Tibial artery (tissue), 4 donors: ENCODE results near the gene TSPAN18.

Source experiments
- DNase-seq, 2 donors: peaks; one replicate each; pipeline ENCODE4 v3.0.0-alpha.2; 2019
- H3K27ac ChIP-seq, 2 donors: fragments of 200-600 bp; sonication (generic) in 1 of 2; 1 replicate in 1 of 2; 2 replicates in 1 of 2; pipeline ENCODE4 v1.5.1; 2018 to 2019; ENCODE audit warnings: mild to moderate bottlenecking in 1 of 2
- H3K27me3 ChIP-seq, 2 donors: fragments of 200-600 bp; sonication (generic) in 1 of 2; one replicate each; pipeline versions ENCODE4 v1.5.1 to v1.6.0; 2016 to 2019
- H3K36me3 ChIP-seq, 3 donors: fragments of 200-600 bp; sonication (generic) in 2 of 3; one replicate each; pipeline ENCODE4 v1.5.1; 2016 to 2019; ENCODE audit warnings: mild to moderate bottlenecking in 2 of 3
- H3K4me1 ChIP-seq, 4 donors: fragments of 200-600 bp; sonication (generic) in 2 of 4; 1 replicate in 3 of 4; 2 replicates in 1 of 4; pipeline ENCODE4 v1.5.1; 2016 to 2019
- H3K4me3 ChIP-seq, 2 donors: fragments of 200-600 bp; sonication (generic) in 1 of 2; 1 replicate in 1 of 2; 2 replicates in 1 of 2; pipeline ENCODE4 v1.5.1; 2018 to 2019; ENCODE audit warnings: mild to moderate bottlenecking in 2 of 2
- H3K9me3 ChIP-seq, 3 donors: fragments of 200-600 bp; sonication (generic) in 1 of 3; one replicate each; pipeline ENCODE4 v1.5.1; 2016 to 2019
- intact Hi-C: fragments of 100-400 bp; cut with DNase I; formaldehyde crosslinking; loops from one replicate; pipeline ENCODE4 v1.15.0; 2023; ENCODE audit warnings: low total_unique reads
- TF ChIP-seq, protein P1 (sequence below), 2 experiments: fragments of 200-600 bp in 1 of 2; fragments of 450-650 bp in 1 of 2; IDR thresholded peaks; one replicate each; pipeline ENCODE4 v1.5.1; 2017 to 2019; ENCODE audit warnings: antibody characterized with exemption in 2 of 2, mild to moderate bottlenecking in 1 of 2, moderate library complexity in 1 of 2

The TSPAN18 gene

DNA sequence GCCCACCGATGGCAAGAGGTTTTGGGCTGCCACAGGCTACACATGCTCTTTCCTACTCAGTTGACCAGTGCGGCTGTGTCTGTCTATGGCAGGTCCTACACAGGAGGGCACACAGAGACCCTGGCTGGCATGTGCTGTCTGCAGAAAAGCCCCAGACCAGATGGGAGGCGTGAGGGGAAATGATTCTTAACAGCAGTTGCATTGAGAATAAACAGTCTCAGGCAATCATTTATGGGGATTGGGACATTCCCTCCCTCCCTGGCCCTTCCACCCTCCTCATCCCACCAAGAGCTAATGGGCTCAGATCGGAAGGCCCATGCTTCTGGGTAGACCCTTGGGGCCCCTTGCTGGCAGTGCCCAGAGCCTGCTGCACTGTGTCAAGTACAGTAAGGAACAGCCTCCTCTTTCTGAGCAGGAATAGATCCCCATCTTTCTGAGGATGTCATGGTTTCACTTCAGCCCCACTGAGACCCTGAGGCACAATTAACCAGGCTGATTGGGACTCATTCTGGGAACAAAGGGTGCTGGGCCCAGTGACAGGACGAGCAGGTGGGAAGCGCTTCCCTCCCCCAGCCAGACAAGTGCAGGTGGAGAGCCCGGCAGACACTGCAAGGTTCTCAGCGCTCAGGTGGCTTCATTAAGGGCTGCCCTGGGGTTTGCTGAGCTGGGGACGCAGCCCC is 28.3 kb downstream of the TSPAN18 start:
- peak in 1 of 2 donors; percentile 47 for DNase-seq
- TF ChIP-seq, protein P1, sequence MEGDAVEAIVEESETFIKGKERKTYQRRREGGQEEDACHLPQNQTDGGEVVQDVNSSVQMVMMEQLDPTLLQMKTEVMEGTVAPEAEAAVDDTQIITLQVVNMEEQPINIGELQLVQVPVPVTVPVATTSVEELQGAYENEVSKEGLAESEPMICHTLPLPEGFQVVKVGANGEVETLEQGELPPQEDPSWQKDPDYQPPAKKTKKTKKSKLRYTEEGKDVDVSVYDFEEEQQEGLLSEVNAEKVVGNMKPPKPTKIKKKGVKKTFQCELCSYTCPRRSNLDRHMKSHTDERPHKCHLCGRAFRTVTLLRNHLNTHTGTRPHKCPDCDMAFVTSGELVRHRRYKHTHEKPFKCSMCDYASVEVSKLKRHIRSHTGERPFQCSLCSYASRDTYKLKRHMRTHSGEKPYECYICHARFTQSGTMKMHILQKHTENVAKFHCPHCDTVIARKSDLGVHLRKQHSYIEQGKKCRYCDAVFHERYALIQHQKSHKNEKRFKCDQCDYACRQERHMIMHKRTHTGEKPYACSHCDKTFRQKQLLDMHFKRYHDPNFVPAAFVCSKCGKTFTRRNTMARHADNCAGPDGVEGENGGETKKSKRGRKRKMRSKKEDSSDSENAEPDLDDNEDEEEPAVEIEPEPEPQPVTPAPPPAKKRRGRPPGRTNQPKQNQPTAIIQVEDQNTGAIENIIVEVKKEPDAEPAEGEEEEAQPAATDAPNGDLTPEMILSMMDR (IDR thresholded peaks at IDR 0.05), result no peak
- no peaks in the 10 kb centered on the region for H3K9me3 ChIP-seq
- peaks cover 0 to 72% (median 44%) of the 10 kb centered on the region in 4 donors for H3K4me1 ChIP-seq
- H3K27ac ChIP-seq, result peak overlapping the region; percentile 67 to 70
- no peak overlapping the region for H3K4me3 ChIP-seq
- intact Hi-C loops, result no loop called here
- no peaks in the 10 kb centered on the region for H3K27me3 ChIP-seq
- no peaks in the 10 kb centered on the region for H3K36me3 ChIP-seq

DNA sequence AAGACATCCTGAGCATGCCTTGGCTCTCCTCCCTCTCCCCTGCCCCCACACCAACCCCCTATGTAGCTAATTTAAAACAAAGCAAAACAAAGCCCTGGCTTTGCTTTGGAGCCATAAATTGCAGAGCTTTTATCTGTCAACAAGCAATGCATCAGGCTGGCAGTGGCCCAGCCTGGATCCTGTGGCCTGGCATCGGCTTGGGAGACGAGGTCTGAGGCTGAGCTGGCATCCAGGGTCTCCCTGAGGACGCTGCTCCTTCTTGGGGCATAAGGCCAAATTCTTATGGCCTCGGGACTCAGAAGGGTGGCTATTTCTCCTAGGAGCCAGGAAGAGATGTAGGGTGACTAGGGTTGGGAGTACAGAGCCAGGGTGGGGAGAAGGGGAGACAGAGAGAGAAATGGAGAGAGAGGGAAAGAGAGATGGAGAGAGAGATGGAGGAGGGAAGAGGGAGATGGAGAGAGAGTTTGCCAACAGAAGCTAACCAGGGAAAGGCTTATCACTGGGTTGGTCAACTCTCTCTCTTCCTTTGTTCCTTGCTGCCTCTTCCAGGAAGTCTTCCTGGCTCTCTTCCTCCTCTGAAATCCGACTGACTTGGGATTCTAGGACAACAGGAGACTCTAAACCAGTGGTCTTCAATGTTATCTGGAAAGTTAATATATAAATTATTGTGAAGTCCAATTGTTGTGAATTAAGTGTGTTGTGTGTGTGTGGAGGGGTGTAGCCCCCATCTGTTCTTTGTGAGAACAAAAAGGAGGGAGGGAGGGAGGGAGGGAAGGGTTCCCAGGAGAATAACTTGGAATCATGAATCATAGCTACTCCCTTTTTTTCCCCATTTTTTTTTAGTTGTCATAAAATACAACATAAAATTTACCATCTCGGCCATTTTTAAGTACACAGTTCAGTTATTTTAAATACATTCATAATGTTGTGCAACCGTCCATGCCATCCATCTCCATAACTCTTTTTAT is 29.1 kb downstream of the TSPAN18 start:
- H3K4me1 ChIP-seq, result peaks cover 0 to 76% (median 49%) of the 10 kb centered on the region in 4 donors
- H3K36me3 ChIP-seq, result no peaks in the 10 kb centered on the region
- TF ChIP-seq, protein P1 (IDR thresholded peaks at IDR 0.05), result no peak
- H3K27ac ChIP-seq, result peak overlapping the region; percentile 67 to 70
- peak; percentile 57 to 86 for DNase-seq
- intact Hi-C loops, result no loop called here
- no peaks in the 10 kb centered on the region for H3K27me3 ChIP-seq
- no peak overlapping the region for H3K4me3 ChIP-seq
- H3K9me3 ChIP-seq, result no peaks in the 10 kb centered on the region

DNA sequence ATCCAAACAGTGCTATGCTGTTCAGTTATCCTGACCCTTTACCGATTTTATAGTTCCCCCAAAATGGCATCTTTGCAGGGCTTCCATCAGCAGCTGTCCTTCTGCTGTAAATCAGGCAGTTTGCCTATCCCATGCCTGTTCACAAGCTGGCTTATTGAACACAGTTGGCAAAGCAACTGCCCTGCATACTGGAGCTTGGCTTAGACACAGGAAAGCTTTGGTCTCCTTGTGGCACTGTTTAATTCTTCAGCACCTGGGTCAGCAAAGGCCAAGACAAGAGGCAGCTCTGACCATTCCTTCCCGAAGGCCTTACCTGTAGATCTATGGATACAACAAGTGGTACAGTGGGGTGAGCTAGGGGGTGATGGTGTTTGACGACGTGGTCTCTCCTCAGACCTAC is 32.2 kb downstream of the TSPAN18 start:
- H3K36me3 ChIP-seq, result no peaks in the 10 kb centered on the region
- no peak overlapping the region for H3K27ac ChIP-seq
- no peaks in the 10 kb centered on the region for H3K27me3 ChIP-seq
- TF ChIP-seq, protein P1 (IDR thresholded peaks at IDR 0.05), result no peak
- H3K9me3 ChIP-seq, result no peaks in the 10 kb centered on the region
- DNase-seq, result peak in 1 of 2 donors; percentile 31
- H3K4me3 ChIP-seq, result no peak overlapping the region
- H3K4me1 ChIP-seq, result peaks cover 0 to 67% (median 42%) of the 10 kb centered on the region in 4 donors
- intact Hi-C loops, result no loop called here

DNA sequence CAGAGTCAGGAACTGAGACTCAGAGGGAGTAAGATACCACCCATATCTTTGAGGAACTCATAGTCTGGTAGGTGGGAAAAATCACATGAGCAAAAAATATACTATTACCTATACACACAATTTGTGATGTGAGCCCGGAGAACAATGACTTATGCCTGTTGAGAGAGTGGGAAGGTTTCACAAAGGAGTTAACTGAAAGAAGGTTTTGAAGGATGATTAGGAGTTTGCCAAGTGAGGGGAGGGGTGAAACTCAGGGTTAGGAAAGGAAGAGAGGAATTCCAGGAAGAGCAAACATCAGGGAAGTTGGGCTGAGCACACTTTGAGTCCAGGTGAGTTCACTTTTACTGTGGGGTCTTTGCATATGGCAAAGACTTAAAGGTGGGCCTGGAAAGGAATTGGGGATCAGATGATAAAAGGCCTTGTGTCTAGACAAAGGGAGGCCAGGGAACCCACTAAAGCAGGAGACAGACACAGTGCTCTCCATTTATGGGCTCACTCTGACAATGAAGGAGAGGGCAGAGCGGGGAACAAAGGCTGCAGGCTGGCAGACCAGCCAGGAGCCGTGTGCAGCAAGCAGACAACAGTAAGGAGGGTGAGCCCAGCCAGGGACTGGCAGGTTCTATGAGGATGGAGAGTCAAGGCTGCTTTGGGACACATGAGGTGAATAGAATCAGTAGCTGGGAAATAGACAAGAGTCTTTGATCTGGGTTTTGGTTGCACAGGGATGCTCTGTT is 33.1 kb downstream of the TSPAN18 start:
- no peaks in the 10 kb centered on the region for H3K36me3 ChIP-seq
- H3K27me3 ChIP-seq, result no peaks in the 10 kb centered on the region
- H3K27ac ChIP-seq, result no peak overlapping the region
- no peak overlapping the region for H3K4me3 ChIP-seq
- TF ChIP-seq, protein P1 (IDR thresholded peaks at IDR 0.05), result no peak
- H3K4me1 ChIP-seq, result peaks cover 0 to 66% (median 39%) of the 10 kb centered on the region in 4 donors
- no peaks in the 10 kb centered on the region for H3K9me3 ChIP-seq
- peak in 1 of 2 donors; percentile 16 for DNase-seq
- intact Hi-C loops, result no loop called here

DNA sequence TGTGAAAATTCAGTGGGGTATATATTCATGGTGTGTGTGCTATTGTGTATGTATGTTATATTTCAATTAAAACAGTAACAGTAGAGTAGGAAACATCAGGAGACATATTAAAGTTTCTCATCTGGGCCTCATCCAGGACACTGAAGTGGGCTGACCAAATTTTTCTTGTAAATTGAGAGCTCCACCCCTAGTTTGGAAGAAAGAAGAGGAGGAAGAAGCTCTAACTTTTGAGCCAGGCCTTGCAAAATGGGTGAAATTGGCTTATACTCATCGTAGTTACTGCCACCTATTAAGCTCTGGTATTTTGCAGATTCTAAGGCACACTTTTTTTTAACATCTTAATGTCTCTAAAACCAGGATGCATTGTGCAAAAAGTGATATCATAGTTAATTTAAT is 33.7 kb downstream of the TSPAN18 start:
- peak in 1 of 2 donors; percentile 1 for DNase-seq
- intact Hi-C loops, result no loop called here

More for the DNA sequence above, 33.7 kb downstream of the TSPAN18 start:
- H3K4me1 ChIP-seq, result peaks cover 0 to 66% (median 36%) of the 10 kb centered on the region in 4 donors
- H3K36me3 ChIP-seq, result no peaks in the 10 kb centered on the region
- no peak overlapping the region for H3K4me3 ChIP-seq
- TF ChIP-seq, protein P1 (IDR thresholded peaks at IDR 0.05), result no peak
- no peaks in the 10 kb centered on the region for H3K9me3 ChIP-seq
- no peak overlapping the region for H3K27ac ChIP-seq
- H3K27me3 ChIP-seq, result no peaks in the 10 kb centered on the region
